NCI-H146 treated with DMSO at 0.1 percent for 48 hours (cell line): Measurements from ENCODE around the gene RNPEPL1.

Experiments
- DNase-seq: peaks from one replicate; lab custom pipeline; 2025; ENCODE audit not compliant: unreplicated experiment; lab: John Stamatoyannopoulos, UW

The RNPEPL1 gene

DNA sequence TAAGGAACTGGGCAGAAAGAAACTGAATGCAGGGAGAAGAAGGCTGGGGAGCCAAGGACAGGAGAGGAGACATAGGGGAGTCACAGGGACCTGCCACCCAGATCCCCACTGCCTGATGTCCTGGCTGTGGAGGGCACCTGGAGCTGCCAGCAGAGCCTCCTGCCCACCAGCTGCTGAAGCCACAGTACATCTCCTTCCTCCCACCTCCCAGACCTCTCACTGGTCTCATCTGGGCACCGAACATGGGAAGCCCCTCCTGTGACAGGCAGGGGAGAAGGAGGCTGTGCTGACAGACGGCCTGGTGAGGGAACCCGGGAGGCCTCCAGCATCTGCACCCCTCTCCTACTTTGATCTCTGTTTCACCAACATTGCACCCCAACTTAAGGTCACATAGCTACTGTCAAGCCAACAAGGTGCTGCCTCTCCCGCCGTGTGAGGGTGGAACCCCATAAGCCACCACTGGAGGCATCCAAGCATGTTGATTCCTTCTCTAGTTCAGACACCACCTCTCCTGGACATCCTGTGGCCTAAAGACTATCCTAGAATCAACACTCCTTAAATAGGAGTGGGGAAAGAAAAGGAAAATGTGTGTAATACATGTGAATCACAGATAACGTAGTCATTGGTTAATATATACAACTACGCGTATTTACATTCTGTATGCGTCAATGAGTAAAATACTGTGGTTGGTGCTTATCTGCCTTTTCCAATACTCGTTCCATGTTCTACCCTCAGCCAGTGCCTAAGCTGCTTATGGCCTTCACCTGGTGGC is 3.5 kb upstream of the RNPEPL1 start:
- DNase-seq = no peak

DNA sequence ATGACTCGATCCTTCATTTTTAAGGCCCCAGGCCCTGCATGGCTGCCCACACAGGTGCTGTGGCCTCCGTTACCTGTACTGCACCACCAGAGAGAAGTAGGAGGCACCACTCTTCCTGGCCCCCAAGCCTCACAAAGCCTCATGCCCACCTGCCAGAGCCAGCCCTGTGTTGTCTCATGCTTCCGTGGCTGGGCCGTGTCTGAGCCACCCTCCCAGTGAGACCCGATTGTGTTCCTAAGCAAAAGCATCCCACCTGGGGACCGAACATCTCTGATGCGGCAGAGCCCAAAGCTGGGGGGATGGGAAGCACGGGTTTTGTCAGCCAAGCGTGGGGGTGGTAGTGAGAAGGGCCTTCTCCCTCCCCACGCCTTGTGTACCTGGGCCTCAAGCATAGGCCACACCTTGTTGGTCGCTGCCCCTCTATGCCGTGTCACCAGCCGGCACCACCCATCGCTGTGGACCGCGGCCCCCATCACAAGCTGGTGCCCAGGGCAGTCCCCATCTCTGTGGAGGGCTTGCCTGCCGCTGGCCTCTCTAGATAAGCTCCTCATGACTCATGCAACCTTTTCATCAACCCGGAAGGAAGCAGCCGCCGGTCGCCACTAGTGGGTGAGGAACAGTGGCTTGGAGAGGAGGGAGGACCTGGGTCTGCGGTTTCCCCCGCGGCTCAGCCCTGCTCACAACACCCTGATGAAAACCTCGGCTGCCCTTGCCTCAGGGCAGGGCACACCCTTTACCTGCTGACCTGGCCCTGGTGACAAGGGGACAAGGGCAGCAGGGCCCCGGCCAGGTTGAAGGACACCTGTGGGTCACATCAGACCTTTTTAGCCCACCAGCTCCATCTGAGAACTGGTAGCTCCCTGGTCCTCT is 2.7 kb upstream of the RNPEPL1 start:
- peak; percentile 28 for DNase-seq

DNA sequence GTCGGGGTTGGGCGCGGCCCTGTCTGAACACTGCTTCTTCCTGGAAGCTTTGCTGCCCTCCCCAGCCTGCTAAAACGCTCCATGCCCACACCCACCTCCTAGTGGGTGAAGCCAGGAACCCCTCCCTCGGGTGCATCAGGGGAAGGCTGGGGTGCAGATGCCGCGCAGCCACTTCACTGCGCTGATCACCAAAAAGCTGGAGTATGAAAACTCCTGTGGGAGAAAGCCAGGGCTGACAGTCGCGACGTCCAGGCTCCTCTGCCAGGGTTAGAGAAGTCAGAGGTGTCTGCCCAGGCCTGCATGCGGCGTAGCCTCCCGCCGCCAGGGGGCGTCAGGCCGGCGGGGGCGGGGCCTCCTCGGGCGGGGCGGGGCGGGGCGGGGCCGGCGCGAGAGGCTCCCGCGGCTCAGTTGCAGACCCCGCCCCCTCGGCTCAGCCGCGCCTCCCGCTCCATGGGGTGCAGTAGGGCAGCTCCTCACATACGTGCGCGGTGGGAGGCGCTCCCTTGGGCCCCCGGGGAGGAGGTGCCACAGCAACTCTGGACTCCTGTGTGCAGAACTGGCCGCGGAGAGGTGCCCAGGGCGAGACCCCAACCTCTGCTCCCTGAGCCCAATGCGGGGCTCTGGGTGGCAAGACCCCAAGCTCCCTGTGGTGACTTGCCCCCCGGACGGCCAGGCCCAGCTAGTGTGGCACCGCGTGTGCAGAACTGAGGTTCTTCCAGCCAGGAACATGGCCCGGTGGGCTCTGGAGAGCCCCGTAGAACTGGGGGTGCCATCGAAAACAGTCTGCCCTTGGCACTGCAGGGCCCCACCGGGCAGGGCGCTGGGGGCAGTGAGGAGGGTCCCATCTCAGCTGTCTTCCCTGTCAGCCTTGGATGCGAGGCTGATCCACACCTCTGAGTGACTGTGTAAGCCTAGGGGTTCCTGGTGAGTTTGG is 1.8 kb upstream of the RNPEPL1 start:
- DNase-seq = peak; percentile 53

DNA sequence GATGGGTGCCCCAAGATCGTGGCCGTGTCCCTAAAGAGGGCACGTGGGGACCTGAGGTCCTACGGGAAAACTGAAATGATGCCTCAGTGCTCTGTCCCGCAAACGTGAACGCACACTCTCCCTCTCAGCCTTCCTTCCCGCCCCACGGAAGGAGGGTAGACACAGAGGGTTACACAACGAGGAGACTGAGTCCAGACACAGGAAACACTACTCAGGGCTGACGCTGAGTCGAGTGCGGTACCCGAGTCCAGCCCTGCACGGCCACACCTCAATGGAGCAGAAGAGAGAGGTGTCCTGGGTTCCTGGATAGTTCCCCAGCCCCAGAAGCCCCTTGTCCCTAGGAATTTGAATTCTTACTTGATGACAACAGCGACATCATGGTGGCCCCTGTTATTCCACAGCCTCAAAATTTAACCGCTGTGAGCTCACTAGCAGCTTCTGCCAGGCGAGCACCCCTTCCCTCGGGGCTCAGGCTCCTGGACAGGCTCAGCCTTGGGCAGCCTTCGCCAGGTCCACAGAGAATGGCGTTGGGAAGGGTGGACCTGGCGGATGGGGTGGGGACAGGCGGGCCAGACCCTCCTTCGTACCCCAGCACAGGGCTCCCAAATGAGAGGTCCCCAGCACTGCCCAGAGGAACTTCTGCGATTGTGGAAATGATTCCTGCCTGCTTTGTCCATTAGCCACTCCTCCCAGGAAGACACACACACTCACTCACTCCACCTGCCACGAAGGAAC is 980 bp upstream of the RNPEPL1 start:
- no peak for DNase-seq

DNA sequence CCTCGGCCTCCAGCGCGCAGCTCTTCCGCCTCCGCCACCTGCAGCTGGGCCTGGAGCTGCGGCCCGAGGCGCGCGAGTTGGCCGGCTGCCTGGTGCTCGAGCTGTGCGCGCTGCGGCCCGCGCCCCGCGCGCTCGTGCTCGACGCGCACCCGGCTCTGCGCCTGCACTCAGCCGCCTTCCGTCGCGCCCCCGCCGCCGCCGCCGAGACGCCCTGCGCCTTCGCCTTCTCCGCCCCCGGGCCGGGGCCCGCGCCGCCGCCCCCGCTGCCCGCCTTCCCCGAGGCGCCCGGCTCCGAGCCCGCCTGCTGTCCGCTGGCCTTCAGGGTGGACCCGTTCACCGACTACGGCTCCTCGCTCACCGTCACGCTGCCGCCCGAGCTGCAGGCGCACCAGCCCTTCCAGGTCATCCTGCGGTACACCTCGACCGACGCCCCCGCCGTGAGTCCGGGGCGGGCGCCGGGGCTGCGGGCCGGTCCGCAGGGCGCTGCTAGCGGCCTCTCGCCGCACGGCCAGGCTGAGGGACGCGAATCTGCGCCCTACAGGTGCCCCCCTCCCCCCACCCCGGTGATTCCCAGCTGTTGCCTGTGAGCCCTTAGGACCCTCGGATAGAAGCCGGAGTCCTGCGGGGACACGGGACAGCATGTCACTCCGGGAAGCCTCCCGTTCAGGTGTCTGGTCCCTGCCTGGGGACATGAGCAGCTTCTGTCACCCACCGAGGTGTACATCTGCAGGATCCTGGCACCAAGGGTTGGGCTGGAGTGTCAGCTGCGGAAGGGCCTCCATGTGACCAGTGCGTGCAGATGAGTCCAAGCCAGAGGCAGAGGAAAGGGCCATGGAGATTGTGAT is 616 bp downstream of the RNPEPL1 start:
- no peak for DNase-seq

- no peak for DNase-seq
Observed at GRCh38 chr2:240569523-240569997, 1.3 kb downstream of the RNPEPL1 start.

DNA sequence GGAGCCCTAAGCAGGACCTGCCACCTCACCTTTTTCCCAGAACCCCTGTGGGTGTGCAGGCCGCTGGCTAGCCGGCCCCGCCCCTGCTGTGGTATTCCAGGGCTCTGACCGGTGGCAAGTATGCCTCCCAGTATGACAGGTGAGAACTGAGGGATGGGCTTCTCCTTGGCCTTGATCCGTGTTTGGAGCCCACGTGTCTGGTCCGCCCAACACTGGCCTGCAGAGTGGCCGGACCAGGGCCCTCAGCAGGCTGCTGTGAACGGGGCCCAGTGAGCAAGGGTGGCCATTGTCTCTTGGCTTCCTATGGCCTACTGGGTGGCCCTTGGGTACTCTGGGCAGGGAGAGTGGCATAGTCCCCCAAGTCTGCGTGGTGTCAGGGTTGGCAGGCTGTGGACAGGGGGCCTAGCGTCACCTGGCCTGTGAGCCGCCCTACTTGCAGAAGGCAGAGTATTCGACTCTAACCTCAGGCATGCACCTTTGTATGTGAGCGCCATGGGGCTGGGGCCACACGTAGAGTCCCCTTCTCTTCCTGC is 1.8 kb downstream of the RNPEPL1 start:
- DNase-seq = no peak

- no peak for DNase-seq
Observed at GRCh38 chr2:240570531-240571313, 2.4 kb downstream of the RNPEPL1 start.

DNA sequence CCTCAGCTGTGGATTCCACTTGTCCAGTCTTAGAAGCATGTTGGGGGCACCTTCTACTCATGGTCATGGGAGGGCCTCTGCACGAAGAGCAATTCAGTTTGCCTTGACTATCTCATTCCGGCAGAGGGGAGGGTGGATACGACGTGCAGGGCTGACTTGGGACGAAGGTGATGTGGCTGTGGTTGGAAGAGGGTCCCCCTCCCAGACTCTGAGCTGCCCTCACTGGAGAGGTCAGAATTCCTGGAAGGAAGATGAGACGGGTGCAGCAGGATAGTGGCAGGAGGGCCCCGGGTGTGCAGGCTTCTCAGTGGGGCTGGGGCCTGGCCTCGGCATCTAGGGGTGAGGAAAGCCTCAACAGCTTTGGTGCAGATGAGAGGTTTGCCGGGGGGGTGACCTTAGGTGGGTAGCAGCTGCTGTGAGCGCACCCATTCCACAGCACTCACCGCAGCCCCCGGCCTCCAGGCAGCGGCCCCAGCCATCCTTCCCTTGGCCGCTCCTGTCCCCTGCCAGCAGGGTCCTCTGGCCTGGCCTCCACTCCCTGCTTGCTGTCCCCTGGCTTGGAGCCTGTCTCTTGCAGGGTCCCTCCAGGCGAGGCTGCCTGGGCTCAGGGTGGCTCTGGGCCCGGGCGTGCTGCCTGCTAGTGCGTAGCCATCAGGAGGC is 3.2 kb downstream of the RNPEPL1 start:
- no peak for DNase-seq

DNA sequence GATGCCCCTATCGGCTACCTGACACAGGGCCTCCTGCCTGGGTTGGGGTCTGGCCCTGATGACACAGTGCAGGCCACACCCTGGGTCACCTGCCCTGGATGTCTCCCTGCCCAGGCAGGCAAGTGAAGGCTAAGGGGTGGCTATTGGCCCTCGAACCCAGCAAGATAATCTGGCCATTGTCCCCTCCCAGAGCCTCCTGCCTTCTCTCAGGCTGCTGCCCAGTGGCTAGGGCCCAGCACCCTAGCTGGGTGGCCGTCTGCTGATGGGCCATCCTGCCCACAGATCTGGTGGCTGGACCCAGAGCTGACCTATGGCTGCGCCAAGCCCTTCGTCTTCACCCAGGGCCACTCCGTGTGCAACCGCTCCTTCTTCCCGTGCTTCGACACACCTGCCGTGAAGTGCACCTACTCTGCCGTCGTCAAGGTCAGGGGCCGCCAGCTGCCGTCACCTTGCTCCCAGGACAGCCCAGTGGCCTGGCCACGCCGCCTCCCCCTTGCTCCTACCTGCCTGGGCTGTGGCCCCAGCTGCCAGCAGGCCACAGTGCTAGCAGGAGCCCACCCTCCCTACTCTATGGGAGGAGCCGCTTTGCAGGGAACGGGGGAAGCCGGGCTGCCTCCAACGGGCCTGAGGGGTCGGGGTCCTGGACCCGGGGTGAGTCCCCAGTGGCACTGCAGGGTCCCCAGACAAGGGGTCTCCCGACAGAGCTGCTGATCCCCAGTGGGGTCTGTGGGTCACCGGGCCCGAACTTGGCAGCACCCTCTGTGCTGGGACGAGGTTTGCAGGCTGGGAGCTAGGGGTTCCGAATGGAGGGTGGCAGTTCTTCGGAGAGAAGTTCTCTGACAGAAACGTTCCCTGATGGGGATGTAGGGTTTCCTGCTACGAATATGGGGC is 4.1 kb downstream of the RNPEPL1 start:
- no peak for DNase-seq

- DNase-seq = no peak
Observed at GRCh38 chr2:240573071-240573515, 4.8 kb downstream of the RNPEPL1 start.

DNA sequence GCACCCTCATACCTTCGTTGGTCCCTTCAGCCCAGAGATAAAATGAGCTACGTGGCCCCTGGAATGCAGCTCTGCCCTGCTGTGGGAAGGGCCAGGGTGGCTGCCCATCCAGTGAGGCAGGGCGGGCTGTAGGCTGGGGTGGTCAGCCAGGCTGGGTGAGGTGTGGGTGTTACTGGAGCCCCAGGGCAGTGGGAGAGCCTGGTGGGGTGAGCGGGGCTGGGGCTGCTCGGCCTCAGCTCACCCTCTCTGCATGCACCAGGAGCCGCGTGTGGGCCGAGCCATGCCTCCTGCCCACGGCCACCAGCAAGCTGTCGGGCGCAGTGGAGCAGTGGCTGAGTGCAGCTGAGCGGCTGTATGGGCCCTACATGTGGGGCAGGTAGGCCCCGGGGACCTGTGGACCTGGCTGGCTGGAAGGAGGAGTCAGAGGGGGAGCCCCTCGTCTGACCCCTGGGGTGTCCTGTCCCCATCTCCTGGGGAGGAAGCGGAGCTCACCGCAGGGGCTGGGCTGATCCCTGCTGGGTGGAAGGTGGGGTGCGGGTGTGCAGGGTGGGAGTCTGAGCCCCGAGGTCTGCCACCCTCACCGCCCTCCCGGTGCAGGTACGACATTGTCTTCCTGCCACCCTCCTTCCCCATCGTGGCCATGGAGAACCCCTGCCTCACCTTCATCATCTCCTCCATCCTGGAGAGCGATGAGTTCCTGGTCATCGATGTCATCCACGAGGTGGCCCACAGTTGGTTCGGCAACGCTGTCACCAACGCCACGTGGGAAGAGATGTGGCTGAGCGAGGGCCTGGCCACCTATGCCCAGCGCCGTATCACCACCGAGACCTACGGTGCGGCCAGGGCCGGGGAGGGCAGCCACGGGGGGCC is 5.5 kb downstream of the RNPEPL1 start:
- DNase-seq = no peak

DNA sequence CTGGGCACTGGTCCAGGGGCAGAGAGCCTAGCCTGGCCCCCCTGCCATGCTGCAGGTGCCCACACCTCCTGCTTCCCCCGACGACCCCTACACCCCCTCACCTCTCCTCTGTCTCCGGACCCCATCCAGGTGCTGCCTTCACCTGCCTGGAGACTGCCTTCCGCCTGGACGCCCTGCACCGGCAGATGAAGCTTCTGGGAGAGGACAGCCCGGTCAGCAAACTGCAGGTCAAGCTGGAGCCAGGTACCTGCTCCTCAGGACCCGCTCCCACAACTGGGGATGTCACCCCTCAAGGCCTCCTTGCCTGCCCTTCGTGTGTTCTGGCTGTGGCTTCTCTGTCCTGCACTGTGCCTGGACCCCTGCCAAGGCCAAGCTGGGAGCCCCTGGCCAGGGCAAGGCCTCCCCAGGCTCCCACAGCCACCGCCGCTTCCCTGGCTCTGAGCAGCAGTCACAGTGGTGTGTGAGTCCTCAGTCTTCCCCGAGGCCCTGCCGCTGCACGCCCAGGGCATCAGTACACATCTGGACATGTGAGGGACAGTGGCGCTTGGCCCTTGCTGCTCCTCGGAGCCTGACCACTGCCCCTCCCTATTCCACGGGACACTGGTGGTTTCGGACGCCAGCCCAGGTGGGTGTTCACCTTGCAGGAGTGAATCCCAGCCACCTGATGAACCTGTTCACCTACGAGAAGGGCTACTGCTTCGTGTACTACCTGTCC is 6.3 kb downstream of the RNPEPL1 start:
- DNase-seq = no peak

DNA sequence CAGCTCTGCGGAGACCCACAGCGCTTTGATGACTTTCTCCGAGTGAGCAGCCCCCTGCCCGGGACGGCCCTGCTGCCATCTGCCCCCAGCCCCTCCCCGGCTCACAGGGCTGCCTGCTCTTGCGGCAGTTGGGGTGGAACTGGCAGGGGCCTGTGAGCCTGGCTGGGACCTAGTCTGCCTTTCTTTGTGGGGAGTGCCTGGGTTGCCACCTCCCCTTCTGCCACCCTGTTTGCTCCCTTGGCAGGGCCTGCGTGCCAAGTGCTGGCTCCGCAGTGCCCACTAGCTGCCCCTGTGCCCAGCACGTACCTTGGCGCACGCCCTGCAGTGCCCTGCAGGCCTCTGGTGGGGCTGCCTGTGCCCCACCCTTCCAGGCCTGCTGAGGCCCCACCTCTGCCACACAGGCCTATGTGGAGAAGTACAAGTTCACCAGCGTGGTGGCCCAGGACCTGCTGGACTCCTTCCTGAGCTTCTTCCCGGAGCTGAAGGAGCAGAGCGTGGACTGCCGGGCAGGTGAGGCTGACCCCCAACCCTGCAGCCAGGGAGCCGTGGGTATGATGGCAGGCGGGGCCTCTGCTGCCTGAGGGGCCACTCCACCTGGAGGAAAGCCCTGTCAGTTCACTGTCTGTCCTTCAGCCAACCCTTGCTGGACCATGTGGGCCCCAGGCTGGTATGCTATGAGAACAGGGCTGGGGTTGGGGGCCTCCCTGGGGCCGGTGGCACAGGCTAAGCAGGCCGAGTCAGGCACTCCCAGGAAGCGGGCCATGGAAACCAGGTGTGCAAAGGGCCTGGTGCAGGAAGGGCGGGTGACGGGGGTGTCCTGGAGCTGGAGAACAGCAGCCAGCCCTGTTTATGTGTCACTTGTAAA is 7.0 kb downstream of the RNPEPL1 start:
- DNase-seq = no peak
